K562 (cell line): ENCODE data around the gene NPNT. TPM values are rescaled to one million over a fixed set of nuclear protein-coding genes. Genes with fewer than 3 reads are reported as not detected.

Source experiments
- BCOR ChIP-seq: fragments of 450-650 bp; IDR thresholded peaks from 2 replicates; pipeline ENCODE4 v1.6.1; 2016
- DACH1 ChIP-seq: fragments of 450-650 bp; IDR thresholded peaks from 2 replicates; pipeline ENCODE4 v1.6.1; 2018; ENCODE audit not compliant: partially characterized antibody
- NR2F6 ChIP-seq: fragments of 450-650 bp; formaldehyde crosslinking; IDR thresholded peaks from 2 replicates; pipeline ENCODE4 v1.4.0; 2020; ENCODE audit warnings: mild to moderate bottlenecking
- PURB ChIP-seq: sonication (generic); formaldehyde crosslinking; IDR thresholded peaks from 2 replicates; pipeline ENCODE4 v1.9.0; 2021; ENCODE audit warnings: low read depth, mild to moderate bottlenecking, missing genetic modification reagents
- RNF219 ChIP-seq: fragments of 250-450 bp; sonication (Bioruptor Pico); IDR thresholded peaks from 2 replicates; pipeline ENCODE4 v1.5.0; 2022; ENCODE audit warnings: mild to moderate bottlenecking
- SMAD2 ChIP-seq: fragments of 150-350 bp; IDR thresholded peaks from 2 replicates; pipeline ENCODE4 v1.6.1; 2014; ENCODE audit warnings: low read depth, mild to moderate bottlenecking, low read length
- SMARCC2 ChIP-seq: fragments of 450-650 bp; IDR thresholded peaks from 2 replicates; pipeline ENCODE4 v1.6.1; 2017; ENCODE audit warnings: antibody characterized with exemption, moderate library complexity, mild to moderate bottlenecking, low read depth
- TAF15 ChIP-seq: fragments of 200-400 bp; formaldehyde crosslinking; IDR thresholded peaks from 2 replicates; pipeline ENCODE4 v1.6.1; 2017; ENCODE audit warnings: mild to moderate bottlenecking, low read depth, low read length, moderate library complexity
- TFAM ChIP-seq: fragments of 250-450 bp; sonication (Bioruptor Pico); conservative IDR thresholded peaks from 2 replicates; pipeline ENCODE4 v1.5.0; 2021; ENCODE audit warnings: mild to moderate bottlenecking, moderate library complexity
- ZNF445 ChIP-seq: fragments of 250-450 bp; sonication (Bioruptor Pico); IDR thresholded peaks from 2 replicates; pipeline ENCODE4 v1.4.0; 2020; ENCODE audit warnings: low read depth, mild to moderate bottlenecking, moderate library complexity
- ZNF584 ChIP-seq: fragments of 200-800 bp; sonication (Bioruptor generic); IDR thresholded peaks from 2 replicates; pipeline ENCODE4 v1.6.1; 2016; ENCODE audit warnings: low read depth, mild to moderate bottlenecking, missing genetic modification characterization, missing compliant biosample characterization
- ZNF76 ChIP-seq: fragments of 250-450 bp; sonication (Bioruptor Pico); IDR thresholded peaks from 2 replicates; pipeline ENCODE4 v1.4.0; 2020; ENCODE audit warnings: mild to moderate bottlenecking, moderate library complexity, borderline replicate concordance
- ZSCAN32 ChIP-seq: fragments of 450-650 bp; formaldehyde crosslinking; IDR thresholded peaks from 2 replicates; pipeline ENCODE4 v1.4.0; 2020; ENCODE audit warnings: mild to moderate bottlenecking, moderate library complexity
- polyA plus RNA-seq, 8 experiments: library from polyadenylated mRNA; depleted of rRNA in 4 of 8; stranded (reverse) in 5 of 8; unstranded in 3 of 8; fragments of >200 nt; fragmentation: Nextera tagmentation in 2 of 8; fragmentation: Illumina TruSeq in 1 of 8; extraction: Ambion mirVana in 2 of 8; extraction: Trizol in 1 of 8; gene quantifications; 2 replicates each; pipeline versions ENCODE4 v1.2.1 to v1.2.3, GENCODE V29; 2011 to 2014; ENCODE audit warnings: inconsistent platforms in 1 of 8, missing spikeins in 1 of 8
- total RNA-seq, 7 experiments: library from RNA; depleted of rRNA in 6 of 7; stranded (reverse); fragments of >200 nt in 6 of 7; fragmentation: Illumina TruSeq in 2 of 7; extraction: Trizol in 2 of 7; gene quantifications; 2 replicates each; pipeline versions ENCODE4 v1.2.1 to v1.2.3, GENCODE V29; 2011 to 2021; ENCODE audit warnings: low replicate concordance in 1 of 7
- TF ChIP-seq, protein P1 (sequence below), 2 experiments: fragments of 450-650 bp; formaldehyde crosslinking in 1 of 2; IDR thresholded peaks; 2 replicates each; pipeline versions ENCODE4 v1.4.0 to v1.6.1; 2014 to 2020; ENCODE audit warnings: mild to moderate bottlenecking in 2 of 2, borderline replicate concordance in 1 of 2, low read depth in 1 of 2
- TF ChIP-seq, protein P2 (sequence below): sonication (generic); formaldehyde crosslinking; IDR thresholded peaks from 2 replicates; pipeline ENCODE4 v1.8.1; 2023; ENCODE audit warnings: mild to moderate bottlenecking, missing genetic modification reagents, moderate library complexity

Gene NPNT
- total and polyA plus RNA-seq, 9 of the 15 experiments (the other 6 are each of a cell fraction or from before 2014, with no cell fraction given) = 0.22 TPM; not detected in 8

- TF ChIP-seq RNF219 (CRISPR knock-in tag) (no peak), TFAM (no peak), DACH1 (no peak), PURB (CRISPR knock-in tag) (no peak), ZSCAN32 (CRISPR knock-in tag) (no peak), BCOR (0 out of 2 replicates have a peak, but pooled peaks have one; percentile 13), ZNF76 (CRISPR knock-in tag) (no peak), SMAD2 (no peak), TAF15 (no peak), ZNF584 (CRISPR knock-in tag) (no peak), ZNF445 (CRISPR knock-in tag) (no peak), NR2F6 (CRISPR knock-in tag) (no peak), SMARCC2 (peak; percentile 55; the same call in 1 of the 2 replicates)
- TF ChIP-seq, protein P1, sequence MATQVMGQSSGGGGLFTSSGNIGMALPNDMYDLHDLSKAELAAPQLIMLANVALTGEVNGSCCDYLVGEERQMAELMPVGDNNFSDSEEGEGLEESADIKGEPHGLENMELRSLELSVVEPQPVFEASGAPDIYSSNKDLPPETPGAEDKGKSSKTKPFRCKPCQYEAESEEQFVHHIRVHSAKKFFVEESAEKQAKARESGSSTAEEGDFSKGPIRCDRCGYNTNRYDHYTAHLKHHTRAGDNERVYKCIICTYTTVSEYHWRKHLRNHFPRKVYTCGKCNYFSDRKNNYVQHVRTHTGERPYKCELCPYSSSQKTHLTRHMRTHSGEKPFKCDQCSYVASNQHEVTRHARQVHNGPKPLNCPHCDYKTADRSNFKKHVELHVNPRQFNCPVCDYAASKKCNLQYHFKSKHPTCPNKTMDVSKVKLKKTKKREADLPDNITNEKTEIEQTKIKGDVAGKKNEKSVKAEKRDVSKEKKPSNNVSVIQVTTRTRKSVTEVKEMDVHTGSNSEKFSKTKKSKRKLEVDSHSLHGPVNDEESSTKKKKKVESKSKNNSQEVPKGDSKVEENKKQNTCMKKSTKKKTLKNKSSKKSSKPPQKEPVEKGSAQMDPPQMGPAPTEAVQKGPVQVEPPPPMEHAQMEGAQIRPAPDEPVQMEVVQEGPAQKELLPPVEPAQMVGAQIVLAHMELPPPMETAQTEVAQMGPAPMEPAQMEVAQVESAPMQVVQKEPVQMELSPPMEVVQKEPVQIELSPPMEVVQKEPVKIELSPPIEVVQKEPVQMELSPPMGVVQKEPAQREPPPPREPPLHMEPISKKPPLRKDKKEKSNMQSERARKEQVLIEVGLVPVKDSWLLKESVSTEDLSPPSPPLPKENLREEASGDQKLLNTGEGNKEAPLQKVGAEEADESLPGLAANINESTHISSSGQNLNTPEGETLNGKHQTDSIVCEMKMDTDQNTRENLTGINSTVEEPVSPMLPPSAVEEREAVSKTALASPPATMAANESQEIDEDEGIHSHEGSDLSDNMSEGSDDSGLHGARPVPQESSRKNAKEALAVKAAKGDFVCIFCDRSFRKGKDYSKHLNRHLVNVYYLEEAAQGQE (IDR thresholded peaks at IDR 0.05; ENCODE audit: borderline replicate concordance) = no peak
- TF ChIP-seq, protein P1 (CRISPR knock-in tag; IDR thresholded peaks at IDR 0.05; ENCODE audit: low read depth) = no peak
- TF ChIP-seq, protein P2, sequence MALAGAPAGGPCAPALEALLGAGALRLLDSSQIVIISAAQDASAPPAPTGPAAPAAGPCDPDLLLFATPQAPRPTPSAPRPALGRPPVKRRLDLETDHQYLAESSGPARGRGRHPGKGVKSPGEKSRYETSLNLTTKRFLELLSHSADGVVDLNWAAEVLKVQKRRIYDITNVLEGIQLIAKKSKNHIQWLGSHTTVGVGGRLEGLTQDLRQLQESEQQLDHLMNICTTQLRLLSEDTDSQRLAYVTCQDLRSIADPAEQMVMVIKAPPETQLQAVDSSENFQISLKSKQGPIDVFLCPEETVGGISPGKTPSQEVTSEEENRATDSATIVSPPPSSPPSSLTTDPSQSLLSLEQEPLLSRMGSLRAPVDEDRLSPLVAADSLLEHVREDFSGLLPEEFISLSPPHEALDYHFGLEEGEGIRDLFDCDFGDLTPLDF = no peak
These were observed 68.5 kb downstream of the NPNT start (continued) for GRCh38 chr4:105963461-105964400.
